CD4-positive, alpha-beta T cell treated with Interleukin-4 for 1 hour (primary cell): ENCODE measurements around the gene AFDN.

ENCODE experiments used
- DNase-seq, 2 donors: peaks; one replicate each; pipeline ENCODE4 v3.0.0-alpha.2; 2020 to 2022

Gene AFDN

DNA sequence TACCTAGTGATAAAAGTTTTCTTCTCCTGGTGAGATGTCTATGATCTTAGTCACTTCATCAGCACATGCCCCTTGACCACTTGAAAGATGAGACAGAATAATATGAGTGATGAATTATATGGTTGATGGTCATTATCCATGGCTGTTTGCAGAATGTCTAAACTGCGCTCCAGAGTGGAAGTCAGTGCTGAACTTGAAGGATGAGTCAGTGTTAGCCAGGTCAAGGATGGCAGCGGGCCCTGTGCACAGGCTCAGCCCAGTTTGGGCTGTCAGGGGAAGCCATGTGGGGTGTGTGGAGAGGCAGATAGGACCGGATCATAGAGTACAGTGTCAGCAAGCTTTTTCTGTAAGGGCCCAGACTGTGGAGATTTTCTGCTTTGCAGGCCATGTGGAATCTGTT is 103.6 kb downstream of the AFDN start:
- DNase-seq = no peak

DNA sequence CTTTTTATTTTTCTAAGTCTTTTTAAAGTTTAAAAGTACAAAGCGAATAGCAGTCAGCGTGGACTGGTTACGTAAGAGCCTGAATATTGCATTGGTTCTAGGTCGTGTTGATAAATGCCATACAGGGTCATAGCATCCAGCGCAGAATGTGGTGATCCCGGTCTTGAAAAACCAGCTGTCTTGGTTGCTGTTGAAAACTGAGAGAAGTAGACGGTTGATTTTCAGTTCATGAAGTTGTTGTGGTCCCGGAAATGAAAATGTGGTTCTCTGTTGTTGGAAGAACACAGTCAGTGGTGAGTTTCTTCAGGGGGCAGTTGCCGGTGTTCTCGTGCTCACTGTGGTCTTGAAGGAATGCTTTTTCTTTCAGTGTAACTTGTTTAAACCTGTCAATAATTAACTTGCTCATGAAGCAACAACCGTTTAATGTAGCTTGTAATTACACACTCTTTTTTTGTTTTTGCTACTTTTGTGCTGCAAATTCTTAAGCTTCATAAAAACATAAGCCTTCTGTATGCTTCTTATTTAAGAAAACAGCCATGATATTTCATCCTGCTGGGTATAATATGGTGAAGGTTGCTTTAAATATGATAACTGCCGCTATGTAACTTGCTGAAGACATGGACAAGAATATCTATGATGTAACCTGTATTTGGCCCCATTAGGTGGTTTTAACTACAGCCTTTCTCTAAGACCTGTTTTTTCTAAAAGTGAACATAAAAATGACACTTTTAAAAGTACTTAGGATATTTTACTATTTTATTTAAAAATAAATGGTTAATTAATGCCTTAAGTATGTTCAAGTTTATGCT is 106.0 kb downstream of the AFDN start:
- no peak for DNase-seq

DNA sequence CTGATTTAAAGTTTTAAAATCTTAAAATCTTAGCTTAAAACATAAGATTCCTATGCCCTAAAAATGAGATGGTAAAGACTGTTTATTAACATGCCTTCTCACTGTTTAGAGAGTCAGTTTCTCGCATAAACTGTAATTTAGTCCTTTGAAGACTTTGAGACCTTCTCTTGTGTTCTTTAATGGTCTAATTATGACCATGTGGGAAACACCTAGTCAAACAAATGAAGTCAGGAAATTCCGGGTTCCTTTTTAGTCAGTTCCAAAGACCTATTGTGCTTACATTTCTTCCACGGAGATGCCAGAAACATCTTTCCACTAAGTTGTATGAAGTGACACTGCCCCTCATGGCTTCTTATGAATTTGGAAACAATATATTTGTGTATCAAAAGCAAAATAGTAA is 106.6 kb downstream of the AFDN start:
- no peak for DNase-seq

DNA sequence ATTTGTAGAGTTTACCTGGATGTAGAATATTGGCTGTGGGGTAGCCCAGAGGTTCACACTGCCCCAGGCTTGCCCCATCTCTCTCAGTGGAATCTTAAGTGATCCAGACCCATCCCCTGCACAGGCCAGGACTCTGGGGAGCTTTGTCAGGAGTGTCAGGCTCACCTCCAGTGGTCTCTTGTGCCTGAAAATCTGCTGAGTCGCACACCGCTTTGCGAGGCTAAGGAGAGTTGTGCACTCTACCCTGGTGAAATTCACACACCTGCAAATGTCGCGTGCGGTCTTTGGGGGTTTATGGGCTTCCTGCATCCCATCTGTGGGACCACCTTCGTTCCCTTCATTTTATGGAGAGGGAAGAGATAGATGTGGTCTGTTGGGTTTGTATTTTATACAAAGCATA is 107.1 kb downstream of the AFDN start:
- no peak for DNase-seq

DNA sequence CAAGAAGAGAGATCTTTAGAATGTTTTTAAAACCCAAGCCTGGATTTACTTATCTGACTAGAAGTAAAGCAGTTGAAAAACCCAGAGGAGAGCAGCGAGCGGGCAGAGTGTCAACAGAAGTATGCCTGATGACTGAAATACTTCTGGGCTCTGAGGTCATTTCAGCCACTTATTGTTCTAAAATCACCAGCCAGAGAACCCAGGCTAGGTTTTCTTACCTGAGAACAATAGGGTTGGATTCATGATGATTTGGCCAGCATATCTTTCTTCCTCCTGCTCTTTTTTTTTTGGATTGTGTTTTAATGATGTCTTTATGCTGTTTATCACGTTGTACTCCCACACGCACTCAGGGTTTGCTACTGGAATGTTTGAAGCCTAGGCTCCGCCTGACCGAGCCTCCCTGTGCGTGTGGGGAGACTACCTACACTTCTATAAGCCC is 107.7 kb downstream of the AFDN start:
- DNase-seq = no peak

DNA sequence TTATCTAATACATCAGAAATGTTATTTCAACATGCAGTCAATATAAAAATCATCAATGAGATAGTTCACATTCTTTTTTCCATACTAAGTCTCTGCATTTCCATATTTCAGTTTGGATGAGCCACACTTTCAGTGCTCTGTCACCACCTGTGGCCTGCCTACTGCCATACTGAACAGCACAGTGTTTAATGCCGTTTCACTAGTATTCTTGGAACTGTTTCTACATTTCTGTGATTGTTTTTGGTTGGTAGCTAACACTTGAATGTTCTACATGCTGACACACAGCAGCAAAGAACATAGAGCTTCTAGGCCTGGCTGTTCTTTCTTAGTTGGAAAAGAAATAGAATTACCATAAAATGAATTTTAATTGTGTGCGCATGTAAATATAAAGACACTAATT is 109.3 kb downstream of the AFDN start:
- no peak for DNase-seq

DNA sequence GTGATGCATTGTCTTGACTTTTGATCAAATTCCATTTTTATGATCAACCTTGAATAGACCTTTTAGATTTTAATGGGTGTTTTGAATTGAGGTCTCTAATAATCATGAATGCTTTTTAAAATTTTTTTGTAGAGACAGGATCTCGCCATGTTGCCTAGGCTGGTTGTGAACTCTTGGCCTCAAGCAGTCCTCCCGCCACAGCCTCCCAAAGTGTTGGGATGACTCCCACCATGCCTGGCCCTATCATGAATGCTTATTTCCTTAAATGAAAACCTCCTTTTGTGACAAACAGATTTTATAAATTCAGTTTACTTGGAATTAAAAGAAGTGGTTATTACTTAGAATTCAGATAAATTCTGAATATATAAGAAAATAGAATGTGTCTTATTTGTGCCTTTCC is 110.6 kb downstream of the AFDN start:
- DNase-seq = no peak

DNA sequence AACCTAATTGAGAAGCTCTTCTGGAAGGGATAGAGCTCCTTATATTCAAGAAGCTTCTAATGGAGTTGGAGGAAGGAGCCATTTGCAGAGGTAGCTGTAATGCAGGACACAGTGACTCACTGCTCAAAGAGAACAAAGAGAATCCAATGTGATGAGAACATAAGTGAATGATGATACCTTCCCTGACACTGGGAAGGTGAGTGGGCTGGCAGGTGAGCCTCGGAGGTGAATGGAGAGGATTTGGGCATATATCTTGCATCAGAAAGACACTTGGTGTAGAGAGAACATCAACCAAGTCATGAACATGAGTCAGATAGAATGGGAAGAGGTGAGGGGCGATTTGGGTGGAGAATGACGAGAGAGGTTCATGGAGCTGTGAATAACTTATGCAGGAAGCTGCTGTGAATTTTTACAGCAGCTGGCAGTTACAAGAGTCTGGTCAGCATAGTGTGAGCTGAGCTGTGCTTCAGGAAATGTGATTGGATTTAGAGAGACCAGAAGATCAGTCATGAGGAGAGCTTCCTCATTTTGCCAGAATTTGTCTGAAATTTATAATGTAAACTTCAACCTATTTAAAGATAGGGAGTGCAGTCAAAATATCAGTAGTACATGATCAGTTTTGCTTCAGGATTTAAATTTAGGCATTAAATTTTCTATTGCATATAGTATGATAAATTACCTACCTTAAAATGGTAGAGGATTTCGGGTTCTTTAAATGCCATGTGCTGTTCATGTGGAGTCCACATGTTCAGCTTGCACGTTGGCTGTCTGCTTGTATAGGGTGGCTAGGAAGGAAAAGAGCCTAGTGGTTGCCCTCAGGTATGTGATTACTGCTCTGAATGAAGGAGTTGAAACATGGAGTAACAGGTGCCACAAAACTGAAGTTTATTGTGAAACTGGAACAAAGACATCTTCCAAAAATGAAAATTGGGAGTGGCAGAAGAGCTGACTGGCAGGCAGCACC is 111.5 kb downstream of the AFDN start:
- DNase-seq = no peak

DNA sequence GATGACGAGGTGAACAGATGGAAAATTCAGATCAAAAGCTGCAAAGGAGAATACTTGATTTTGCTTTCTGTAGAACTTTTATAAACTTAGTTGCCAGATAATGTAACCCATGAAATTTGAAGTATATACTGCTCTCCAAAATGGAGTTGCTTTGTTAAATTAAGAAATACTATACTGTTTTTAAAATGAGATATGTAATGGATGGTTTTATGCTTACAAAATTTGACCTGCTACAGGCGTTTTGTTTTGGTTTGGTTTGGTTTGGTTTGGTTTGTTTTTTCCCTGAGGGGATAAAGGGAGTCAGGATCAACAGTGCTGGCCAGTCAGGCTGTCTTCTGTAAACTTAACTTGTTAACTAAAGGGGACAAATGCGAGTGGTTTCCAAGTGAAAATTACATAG is 115.1 kb downstream of the AFDN start:
- no peak for DNase-seq

DNA sequence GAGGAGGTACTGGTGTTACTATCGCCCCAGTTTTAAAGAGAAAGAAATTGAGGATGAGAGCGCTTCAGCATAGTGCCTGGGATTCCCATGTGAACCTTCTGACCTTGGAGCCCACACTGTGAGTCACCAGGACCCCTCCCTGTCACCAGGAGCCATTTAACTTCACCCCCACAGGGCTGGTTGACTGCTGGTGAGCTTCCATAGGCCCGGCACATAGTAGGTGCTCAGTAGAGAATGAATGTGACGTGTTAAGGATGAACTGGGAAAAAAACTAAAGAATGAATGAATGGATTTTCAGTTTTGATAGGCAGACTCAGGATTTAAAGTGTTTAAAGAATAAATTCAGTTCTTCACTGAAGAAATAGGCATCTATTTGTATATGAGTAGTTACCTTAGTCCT is 117.4 kb downstream of the AFDN start:
- DNase-seq = no peak

DNA sequence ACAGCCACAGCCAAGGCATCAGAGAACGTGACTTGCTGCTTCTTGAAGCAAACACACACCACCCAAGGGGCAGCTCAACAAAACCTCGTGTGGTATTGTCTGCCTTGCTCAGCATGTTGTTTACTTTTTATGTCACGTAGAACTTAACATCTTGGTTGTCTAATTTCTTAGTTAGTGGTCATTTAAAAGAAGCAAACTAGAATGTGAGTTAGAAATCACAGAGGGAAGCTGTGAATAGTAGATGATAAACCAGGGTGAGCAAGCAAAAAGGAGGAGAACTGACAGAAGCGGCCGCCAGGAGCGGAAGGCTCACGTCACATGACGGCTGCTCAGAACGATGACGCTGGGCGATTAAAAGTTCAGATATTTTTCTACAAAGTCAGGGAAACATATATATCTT is 119.3 kb downstream of the AFDN start:
- DNase-seq = no peak

DNA sequence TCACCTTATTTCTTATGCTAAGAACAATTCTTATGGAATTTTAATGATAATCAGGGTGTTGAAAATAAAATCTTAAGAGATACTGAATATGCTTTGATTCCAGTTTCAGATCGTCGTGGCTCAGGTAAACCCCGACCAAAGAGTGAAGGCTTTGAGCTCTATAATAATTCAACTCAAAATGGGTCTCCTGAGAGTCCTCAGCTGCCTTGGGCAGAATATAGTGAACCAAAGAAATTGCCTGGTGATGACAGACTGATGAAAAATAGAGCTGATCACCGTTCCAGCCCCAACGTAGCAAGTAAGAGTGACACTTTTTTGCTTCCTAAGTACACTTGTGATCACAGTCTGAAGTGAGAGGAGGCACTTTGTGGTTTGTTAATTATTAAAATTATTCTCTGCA is 119.9 kb downstream of the AFDN start:
- DNase-seq = no peak

DNA sequence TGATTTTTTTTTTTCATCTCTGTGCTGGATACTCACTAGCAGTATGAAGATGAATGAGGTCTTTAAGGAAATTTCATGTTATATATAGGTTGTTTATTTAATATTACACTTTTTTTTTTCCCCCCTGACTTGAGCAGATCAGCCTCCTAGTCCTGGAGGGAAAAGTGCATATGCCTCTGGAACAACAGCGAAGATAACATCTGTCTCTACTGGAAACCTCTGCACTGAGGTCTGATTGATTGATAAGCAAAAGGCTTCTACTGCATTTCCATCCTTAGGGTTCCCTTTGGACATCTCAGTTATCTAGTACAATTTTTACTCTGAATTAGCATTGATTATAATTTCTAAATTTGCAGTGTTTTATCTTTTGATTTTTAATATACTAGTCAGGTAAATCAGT is 121.0 kb downstream of the AFDN start:
- no peak for DNase-seq

DNA sequence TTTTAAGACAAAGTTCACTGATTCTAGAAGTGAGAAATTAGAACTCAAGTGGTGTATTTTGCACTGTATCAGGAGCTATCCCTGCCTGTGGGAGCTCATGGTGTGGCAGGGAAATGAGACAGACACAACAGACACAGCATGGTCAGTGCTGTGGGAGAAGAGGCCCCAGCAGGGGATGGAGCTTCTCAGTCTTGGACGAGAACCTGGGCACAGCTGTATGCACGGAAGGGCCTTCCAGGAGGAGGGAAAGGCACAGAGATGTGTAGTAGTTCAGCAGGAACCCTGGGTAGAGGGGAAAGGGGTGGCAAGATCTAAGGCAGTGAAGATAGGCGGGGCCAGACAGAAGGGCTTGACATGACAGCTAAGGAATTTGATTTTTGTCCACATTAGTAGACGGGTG is 122.0 kb downstream of the AFDN start:
- DNase-seq = no peak

DNA sequence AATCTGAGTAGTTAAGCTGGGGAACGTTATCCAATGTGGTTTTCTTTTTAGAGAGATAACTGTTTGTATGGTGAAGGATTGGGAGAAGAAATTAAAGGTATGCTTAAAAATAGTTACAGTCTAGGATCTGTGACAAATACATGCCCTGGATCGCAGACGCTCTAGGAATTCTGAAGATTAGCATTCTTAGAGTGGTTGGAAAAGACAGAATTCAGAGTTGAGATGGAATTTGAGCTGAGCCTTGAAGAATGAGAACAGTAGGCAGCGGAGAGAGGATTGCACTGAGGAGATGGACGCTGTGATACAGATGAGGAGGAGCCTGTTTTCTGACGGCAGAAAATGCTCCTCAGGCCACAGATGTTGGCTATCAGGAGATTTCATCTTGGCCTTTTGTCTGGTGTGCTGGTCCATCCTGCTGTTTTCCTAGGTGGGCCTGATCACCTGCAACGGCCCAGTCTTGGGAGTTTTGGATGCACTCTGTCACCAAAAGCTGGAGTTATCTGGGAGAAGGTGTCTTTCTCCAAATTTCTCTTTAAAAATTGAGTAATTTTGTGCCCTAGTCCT is 122.5 kb downstream of the AFDN start:
- DNase-seq = no peak

DNA sequence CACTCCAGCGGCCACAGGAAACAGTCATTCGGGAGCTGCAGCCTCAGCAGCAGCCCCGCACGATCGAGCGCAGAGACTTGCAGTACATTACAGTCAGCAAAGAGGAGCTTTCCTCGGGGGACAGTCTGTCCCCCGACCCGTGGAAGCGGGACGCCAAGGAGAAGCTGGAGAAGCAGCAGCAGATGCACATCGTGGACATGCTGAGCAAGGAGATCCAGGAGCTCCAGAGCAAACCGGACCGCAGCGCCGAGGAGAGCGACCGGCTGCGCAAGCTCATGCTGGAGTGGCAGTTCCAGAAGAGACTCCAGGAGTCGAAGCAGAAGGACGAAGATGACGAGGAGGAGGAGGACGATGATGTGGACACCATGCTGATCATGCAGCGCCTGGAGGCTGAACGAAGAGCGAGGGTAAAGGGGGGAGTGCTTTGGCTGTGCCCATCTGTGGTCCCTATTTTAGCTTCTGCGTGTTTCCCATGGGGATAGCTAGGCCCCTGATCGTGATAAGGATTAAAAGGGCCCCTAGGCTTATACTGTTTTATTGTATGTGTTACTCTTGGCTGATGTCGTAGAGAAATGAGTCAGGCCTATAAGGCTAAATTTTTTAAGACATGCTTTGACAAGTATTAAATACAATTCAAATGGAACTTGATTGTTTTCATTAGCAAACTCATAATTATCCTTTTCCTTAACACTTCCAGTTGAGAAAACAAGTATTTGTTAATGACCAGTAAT is 125.2 kb downstream of the AFDN start:
- DNase-seq = no peak

DNA sequence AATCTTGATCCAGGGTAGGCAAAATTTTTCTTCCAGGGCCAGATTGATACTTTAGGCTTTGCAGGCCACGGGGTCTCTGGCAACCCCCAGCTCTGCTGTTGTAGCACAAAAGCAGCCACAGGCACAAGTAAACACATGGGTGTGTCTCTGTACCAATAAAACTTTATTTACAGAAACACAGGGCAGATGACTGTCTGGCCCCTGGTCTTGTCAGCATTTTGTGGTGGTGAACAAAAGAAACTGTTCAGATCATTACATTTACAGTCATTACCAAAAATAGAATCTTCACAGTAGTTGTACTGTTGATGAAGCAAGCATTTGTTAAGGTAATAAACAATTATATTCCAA is 125.8 kb downstream of the AFDN start:
- DNase-seq = no peak

DNA sequence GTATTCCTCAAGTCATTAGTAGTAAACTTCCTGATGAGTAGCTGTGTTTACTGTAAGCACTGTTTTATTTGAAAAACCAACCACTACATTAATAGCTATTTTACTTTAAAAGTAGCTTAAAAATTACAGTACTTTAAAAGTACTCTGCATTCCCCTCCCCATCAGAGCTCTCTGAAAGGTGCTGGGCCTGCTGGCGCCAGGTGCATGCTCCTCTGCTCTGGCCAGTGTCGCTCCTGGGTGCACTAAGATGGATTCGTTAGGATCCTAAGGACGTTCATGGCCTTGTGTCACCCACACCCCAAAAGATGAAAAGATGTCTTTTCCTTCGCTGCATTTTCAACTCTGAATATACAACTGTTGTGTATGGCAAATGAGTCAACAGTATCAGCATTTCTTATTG is 126.8 kb downstream of the AFDN start:
- no peak for DNase-seq

DNA sequence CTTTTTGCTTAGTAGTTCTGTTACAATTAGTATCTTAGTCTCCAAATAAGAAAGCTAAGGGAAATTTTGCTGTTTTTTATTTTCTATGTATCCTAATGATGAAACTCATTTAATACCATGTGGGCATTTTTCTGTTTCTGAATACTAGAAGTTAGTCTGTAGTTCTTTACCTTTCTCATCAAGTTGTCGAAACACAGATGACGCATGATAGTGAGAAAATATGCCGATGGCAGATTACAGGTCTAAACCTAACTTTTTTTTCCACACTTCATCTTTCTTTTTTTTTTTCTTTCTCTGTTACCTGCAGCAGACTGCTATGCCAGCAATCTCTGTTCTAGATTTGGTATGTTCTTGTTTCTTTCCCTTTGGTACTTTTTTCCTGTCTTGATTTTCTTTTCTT is 127.4 kb downstream of the AFDN start:
- DNase-seq = no peak

DNA sequence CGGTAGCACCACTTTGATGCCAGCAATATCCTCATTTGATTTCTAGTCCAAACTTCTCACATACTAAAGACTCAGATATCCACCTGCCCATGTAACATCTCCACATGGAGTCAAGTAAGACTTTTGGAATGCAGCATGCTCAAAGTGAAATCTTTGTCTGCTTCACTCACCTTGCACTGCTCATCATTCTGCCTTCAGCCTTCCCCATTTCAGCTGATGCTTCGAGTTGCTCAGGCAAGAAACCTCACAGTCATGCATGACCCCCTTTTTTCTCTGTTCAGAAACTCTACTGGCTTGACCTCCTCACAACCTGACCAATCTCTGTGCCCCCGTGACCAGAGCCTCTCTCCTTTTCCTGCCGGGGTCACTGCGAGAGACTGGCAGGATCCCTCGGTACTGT is 129.8 kb downstream of the AFDN start:
- DNase-seq = no peak

DNA sequence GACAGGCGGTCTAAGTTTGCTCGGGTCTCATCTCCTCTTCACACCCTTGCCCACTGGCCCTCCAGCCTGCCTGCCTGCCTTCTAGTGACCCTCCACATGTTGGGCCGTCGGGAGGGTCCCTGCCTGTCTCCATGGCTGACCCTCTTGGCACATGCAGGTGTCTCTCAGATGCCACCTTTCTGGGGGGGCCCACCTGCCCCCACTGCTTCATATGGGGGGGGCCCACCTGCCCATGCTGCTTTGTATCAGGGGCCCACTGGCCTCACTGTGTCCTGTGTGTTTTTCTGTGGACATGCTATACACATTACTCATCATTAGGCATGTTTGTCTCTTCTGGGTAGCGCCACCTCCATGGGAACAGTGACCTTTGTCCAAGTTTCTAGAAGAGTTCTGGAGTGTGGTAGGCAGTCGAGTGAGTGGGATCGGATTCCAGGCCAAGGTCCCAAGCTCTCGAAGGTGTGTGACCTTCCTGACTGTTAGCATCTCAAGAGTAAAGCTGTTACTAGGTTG is 130.3 kb downstream of the AFDN start:
- DNase-seq = no peak

DNA sequence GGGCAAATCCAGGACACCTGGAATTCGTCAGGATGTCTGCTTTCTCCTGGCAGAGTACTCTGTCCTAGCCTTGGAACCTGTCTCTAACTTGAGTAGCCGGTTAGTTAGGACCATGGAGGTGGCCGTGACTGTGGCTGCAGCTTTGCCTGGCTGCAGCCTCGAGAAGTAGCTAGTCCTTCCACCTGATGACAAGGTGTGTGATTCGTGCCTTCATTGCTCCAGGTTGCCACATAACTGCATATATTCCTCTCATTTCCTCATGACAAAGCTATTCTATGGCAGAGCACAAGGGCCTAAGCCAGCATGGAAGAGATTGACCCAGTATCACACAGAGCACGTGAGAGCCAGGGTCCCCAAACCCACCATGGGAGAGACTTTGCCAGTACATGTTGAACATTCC is 130.9 kb downstream of the AFDN start:
- no peak for DNase-seq

DNA sequence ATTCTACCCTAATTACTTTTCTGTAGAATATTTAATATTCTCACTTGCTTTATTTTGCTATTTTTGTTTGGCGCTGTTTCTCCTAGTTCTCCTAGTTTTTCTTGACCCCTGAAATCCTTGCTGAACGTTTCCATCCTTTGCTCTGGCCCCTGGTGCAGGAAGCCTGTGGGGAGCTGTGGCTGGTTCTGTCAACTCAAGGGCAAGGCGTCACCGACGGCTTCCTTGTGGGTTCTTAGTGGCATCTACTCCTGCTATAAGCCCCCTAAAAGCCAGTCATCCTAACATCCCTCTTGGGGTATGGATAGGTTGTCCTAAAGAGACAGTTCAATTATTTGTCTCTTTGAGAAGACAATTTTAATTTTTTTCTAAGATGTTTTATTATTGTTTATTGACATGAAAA is 133.9 kb downstream of the AFDN start:
- no peak for DNase-seq
